ENCODE data around the gene RADIL.

Gene RADIL

DNA sequence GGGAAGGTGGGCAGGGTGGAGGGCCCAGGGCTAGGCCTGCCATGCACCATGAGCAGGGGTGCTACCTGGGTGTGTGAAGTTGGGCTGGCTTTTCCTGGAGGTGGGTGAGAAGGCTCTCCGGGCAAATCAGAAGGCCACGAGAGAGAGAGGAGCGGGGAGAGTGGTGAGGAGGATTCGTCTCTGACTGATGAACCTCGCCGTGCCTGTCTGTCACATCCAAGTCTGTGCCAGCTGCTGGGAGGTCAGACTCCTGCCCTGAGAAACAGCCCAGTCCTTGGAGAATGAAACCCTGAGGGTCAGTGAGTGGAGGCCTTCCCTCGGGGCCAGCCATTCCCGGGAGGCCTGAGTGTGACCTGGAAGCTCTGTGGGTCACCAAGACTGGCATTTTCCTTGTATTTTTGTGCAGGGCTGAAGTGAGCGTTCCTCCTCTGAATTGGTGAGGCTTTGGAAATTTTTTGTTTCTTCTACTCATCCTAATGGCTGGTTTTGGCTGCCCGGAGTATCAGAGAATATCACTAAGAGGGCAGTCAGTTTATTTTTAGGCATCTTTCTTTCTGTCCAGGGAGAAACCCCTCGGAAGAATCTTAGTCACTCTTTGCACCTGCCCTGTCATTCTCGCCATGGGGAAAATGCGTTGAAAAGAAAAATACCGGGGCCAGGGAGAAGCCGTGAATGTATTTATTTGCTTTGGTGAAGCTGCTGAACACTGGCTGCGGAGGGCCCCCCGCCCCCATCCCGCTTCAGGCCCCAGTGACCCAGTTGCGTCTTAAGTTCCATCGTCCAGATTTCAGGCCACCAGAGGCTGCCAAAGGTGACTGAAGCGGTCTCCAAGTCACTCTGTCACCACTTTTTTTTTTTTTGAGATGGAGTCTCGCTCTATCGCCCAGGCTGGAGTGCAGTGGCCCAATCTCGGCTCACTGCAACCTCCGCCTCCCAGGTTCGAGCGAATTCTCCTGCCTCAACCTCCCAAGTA is 114.6 kb downstream of the RADIL start:
- DNase-seq: no peak

DNA sequence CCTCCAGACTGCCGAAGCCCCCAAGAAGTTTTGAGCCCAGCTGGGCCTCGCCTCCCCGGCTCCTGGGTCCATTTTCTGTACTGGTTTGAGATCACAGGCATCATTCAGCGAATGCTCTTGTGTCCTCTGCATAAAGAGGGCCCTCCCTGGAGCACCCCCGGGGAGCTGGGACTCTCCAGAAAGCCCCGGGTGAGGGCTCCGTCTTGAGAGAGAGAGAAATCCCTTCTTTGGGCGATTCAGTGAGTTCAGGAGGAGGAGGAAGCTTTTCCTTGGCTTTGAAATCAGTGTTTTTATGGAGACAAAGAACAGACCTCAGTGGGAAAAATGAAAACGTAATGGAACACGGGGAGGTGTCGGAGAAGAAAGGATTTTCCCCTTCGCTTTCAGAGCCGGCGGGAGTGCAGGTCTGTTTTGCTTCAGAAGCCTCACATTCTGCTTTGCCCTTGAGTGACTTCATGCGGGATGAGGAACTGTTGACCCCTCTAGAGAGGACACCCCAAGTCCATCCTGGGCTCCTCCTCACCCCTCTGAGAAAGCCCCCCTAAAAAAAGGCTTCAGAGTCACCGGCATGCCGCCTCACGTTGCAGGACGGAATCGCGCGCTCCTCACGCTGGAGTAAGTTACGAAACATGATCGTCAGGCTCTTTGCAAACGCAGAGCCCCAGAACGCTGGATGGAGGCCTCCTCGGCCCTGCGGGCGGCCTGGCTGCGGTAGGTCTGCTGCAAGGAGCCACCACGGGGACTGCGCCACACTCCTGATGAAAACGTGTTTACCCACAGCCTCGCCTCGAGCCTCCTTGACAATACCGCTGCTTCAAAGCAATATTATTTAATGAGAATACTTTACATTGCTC is 116.6 kb downstream of the RADIL start:
- DNase-seq: no peak

DNA sequence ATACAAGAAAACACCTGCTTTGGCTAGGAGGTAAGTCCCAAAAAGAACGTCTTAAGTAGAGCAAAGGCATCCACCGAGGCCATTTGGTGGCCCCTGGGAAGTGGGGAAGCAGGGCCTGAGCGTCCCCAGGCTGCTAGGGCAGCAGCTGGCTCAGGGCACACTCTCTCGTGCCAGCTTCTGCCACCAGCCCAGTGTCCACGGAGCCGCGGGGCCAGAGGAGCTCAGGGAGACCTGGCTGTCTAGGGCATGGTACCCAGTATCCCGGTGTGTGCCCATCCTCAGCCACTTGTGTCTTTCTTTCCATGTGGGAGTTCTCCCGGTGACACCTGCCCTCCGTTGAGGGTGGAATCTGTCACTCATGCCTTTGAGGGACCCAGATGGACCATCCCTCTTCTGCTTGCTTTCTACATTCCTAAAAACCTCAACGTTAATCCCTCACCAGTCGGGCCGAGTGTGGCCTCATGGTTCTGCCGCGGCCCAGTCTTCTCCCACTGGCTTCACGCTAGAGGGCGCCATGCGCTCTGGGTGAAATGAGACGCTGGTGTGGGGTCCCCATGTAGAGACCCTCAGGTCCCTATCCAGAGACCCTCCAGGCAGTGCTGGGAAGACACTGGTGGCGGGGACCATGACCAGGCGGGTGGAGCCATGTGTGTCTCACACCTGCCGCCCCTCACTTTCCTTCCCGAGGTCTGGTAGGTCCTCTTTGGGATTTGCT is 117.6 kb downstream of the RADIL start:
- DNase-seq: no peak

DNA sequence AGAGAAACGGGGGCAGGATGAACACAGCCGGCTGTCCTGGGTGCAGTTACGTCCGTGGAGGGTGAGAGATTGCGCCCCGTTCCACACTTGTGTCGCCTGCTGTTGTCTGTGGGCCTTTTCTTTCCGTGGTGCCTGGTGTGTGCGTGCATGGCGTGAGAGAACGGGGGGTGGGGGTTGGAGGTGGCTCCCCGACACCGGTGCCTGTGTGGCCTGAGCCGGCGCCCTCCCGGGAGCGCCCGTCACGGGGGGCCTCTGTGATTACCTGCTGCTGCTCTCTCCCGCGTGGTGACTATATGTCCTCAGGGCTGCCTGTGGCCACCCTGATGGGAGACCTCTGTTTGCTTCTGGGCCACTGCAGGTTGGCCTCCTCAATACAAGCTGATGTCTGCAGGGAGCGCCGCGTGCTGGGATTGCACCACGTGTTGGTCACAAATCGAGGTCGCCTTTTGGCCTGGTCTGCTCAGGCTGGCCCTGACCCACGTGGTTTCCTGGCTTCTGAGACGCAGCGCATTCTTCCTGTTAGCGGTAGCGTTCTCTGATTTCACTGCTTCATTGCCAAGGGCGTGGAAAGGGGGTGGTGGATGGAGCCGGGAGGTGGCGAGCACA is 119.0 kb downstream of the RADIL start:
- DNase-seq: no peak

DNA sequence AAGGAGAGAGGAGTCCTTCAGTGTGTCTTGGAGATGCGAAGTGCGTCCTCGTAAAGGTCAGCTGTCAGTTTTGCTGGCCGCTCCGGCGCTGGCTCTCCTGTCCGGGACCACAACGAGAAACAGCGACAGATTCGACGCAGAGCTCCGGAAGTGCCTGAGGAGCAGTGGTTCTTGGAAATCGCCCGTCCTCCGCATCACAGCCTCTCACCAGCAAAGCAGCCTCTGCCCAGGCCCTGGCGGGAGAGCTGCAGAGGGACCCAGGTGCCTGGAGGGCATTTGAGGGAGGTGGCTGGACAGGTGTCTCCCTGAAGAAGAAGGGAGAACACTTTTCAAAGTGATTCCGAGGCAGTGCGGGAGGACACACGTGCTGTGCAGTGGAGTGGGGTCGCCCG is 119.7 kb downstream of the RADIL start:
- no peak for DNase-seq

DNA sequence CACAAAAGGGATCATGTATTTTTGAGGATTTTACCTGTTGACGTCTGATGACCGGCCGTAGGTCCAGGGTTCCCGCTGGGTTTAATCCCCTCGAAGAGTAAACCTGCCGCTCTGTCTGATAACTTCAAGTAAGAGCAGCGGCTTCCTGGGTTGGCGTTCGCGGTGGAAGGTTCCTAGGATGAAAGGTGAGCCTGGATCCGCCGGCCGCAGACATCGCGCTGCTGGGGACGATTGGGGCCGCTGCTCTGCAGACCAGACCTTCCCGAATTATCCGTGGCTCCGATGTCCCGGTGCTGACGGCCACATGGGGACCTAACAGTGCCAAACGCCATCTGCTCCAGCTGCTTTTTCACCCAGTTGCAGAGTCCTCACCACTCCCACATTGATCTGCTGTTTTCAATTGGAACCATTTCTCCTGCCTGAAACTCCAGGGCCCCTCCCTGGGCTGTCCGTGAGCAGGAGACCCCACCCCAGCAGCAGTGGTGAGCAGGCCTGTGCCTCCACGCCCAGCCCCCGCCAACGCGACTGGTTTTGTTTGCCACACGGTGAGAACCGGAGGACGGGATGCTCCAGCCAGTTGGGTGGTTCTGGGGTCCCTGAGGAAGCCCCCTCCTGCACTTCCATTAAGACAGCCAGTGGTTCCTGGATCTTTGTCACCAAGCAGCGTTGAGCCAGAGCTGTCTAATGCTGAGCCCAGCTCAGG is 120.3 kb downstream of the RADIL start:
- no peak for DNase-seq

DNA sequence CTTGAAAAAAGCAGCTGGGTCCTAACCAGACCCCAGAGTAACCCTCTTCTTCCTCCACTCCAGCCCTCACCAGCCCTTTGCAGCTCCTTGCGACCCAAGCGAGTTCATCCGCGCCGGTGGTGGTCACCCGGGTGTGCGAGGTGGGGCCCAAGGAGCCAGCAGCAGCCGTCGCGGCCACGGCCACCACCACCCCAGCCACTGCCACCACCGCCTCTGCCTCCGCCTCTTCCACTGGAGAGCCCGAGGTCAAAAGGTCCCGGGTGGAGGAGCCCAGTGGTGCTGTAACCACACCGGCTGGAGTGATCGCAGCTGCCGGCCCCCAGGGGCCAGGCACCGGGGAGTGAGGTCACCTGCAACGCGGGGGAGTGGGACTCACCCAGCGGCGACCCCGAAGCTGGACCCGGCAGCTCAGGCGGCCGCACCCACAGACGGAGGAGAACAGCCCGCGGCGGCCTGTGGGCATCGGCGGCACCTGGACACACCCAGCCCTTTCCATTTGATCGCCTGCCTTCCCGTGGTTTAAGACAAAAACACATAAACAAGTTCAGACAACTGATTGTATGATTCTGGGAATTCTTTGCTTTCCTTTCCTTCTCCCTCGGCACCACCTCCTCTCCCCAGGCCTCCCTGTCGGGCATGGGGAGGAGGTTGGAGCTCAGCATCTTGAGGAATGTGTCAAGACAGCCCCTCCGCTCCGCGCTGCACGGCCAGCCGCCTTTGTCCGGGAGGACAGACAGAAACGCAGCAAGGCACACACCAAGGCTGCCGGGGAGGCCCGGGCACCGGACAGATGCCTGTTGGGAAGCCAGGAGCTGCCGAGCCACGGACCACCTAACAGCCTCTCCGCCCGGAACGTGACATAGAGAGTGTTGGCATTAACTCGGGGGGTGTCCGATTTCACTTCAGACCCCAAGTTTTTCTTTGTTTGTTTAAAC is 121.1 kb downstream of the RADIL start:
- DNase-seq: no peak

DNA sequence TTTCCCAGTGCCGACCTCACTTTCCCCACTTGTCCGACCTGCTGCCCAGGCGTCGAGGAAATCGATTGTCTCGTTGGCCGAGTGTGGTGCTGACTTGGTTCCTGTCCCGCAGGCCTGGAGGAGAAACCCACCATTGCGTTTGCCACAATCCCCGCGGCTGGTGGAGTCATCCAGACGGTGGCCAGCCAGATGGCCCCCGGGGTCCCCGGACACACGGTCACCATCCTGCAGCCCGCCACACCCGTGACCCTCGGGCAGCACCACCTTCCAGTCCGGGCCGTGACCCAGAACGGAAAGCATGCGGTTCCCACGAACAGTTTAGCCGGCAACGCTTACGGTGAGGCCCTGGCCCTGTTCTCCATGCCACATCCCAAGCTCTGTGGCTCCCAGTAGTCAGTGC is 122.6 kb downstream of the RADIL start:
- no peak for DNase-seq

DNA sequence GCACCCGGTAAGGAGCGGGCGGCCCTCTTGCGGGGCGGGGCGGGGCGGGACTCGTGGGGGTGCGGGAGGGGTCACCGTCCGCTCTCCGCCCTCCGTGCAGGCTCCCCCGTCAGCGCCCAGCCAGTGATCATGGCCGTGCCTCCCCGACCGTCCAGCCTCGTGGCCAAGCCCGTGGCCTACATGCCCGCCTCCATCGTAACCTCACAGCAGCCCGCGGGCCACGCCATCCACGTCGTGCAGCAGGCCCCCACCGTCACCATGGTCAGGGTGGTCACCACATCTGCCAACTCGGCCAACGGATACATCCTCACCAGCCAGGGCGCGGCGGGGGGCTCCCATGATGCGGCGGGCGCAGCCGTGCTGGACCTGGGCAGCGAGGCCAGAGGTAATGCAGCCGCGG is 124.3 kb downstream of the RADIL start:
- DNase-seq: no peak

DNA sequence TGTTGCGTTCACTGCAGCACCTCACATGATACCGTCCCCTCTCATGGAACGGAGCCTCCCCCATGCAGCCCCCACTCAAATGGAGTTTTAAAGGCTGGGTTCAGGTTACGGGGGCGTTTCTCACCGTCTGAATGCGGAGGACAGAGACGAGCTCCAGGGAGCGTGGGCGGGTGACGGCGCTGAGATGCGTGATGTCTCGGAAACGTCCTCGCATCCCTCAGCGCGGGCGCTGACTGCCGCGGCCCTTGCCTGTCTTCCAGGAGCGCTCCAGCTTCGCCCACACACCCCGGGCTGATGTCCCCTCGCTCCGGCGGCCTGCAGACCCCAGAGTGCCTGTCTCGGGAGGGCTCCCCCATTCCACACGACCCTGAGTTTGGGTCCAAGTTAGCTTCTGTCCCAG is 124.7 kb downstream of the RADIL start:
- no peak for DNase-seq

DNA sequence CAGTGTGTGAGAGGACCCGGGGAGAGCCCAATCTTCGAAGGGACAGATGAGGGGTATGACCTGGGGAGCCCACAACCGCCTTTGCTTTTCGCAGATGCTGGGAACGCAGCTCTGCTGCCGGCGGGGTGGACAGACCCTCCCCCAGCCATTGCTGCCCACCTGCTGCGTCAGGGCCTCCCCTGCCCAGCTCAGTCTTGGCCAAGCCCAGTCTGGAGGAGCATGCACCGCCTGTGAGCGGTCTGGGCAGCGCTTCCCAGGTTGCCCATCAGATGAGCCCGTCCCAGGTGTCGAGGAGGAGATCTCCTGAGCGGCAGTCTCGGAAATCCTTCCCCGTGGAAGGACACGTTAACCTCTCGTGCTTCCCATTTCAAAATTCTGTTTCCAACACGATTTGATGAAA is 125.4 kb downstream of the RADIL start:
- DNase-seq: no peak

DNA sequence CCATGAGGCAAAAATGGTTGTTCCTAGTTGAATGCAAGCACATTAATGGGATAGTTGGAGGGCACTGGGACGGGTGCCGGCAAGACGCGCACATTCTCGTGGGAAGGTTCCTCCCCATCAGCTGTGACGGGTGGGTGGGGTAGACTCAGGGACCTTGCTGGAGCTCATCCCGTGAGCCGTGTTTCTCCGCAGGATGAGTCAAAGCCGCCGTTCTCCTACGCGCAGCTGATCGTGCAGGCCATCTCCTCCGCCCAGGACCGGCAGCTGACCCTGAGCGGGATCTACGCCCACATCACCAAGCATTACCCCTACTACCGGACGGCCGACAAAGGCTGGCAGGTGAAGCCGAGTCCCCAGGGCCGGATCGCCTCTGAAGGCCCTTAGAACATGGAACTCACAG is 128.5 kb downstream of the RADIL start:
- no peak for DNase-seq

DNA sequence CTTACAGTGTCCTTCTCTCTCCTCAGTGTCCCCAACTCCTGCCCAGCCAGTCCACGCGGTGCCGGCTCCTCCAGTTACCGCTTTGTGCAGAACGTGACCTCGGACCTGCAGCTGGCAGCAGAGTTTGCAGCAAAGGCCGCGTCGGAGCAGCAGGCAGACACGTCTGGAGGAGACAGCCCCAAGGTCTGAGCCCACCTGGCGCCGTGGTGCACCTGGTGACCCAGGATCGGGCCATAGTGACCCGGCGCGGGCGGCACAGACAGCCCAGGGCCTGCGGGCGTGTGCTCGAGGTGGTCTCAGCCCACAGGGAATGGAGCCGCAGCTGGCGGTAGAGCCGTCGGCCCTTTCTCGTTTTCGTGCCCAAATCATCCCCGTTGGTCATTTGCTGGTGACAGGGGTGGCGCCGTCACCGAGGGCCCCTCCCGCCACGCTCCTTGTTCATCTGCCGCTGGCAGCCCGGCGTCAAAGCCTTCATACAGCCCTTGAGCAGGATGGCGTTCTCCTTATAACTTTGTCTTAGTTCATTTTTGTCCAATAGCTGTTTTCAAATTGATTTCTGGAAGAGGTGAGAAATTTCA is 129.0 kb downstream of the RADIL start:
- no peak for DNase-seq

DNA sequence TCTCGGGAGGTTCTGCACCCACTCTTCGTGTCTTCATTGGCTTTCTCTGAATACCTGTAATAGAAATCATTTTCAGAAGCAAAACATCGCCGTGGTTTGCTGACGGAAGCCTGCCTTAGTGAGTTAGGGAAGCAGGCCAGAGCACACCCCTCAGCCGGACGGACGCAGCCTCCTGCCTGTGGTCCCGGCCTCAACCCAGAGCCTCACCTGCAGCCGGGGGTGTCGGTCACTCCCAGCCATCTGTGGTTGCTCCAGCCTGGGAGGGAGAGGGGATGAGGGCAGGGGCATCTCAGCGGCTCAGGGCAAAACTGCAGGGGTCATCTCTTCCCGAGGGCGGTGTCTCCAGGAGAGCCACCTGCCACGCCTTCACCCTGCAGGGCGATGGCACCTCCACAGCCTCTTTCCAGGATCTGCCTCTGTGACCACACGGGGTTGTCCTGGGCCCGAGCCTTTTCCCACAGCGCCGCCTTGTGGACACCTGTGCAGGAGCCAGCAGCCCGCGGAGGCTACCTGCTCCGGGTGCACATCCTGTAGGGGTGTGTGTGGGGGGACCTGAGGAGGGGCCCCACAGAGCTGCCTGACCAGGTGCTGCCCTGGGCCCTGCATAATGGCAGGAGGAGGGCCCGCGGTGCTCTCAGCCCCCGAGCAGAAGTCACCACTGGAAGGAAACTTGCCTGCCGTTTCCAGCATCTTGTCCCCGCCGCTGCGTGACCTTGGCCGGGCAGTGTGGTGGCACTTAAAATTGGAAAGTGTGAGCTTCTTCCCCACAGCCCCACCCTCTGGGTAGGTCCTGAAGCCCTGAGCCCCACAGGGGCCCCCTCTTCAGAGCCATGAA is 129.7 kb downstream of the RADIL start:
- DNase-seq: peak; percentile 48

DNA sequence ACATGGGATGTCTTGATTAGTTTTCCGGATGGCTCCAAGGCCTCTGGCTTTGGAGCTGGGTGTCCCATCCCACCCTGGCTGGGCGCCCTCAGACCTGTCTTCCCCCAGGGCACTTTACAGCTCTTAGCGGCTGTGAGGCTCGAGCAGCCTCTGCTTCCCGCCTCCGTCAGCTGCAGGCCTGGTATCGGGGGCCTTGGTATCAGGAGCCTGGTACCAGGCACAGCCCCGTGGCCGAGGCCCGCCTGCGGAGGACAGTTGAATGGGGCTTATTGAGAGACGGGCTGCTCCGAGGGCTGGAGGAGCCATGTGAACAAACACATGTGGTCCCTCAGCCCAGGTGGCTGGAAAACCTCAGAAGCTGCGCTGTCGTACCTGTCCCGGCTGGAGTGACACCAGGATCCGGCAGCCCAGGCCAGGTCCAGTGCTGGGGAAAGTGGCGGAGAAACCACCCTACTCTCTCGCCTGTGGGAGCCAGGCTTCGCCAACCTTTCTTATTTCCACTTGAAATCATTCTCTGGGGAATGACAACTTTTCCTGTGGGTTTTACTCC is 132.0 kb downstream of the RADIL start:
- DNase-seq: no peak

DNA sequence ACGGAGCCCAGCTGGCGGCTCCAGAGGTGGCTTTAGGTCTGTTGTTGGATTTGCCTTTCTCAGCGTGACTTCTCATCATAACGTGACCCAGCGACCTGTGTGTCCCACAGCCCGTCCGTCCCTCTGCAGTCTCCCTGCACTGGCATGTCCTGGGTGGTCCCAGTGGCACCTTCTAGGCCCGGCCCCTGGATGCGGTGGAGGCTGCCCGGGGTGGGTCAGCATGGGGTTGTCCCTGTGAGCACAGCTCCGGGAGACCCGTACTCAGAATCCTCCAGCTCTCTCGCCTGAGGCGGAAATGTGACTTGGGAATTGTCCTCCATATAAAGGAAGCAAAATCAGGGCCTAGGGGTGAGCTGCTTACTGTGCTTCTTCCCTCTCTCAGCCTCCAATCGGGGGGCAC is 133.7 kb downstream of the RADIL start:
- no peak for DNase-seq

DNA sequence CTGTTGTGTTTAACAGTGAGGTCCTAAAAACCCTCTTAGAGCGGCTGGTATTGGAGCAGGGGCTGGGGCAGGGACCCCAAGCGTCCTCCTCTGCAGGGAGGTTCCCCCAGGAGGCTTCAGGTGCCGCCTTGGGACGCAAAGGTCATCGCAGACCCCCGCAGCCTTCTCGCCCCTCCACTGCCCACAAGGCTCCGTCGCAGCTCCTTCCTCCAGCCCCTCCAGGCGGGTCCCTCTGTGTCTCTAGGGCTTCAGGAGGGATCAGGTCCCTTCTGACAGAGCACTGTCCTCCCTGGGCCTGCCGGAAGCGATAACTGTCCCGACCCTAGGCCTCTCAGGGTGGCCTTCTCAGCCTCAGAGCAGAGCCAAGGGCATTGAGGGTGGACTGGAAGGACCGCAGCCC is 134.2 kb downstream of the RADIL start:
- no peak for DNase-seq

All from DMS79 treated with DMSO at 0.1 percent for 48 hours (cell line).